K562 (cell line): ENCODE data around the gene POLR3H. TPM values are rescaled to one million over a fixed set of nuclear protein-coding genes. Genes with fewer than 3 reads are reported as not detected.

Experiments used
- ATAC-seq: fragments of 200-7000 bp; cut with Tn5 transposase; 3 replicates; pipeline ENCODE4 v1.9.1; 2020; ENCODE audit warnings: moderate library complexity
- BruUV-seq: library from RNA; stranded (reverse); fragments of 400-500 nt; replicated peaks from 2 replicates; lab custom pipeline; 2021; lab: Mats Ljungman, UMichigan
- CTCF ChIA-PET: fragments of 300-600 bp; formaldehyde crosslinking; extraction: SDS; loops from one replicate; lab custom pipeline; 2021; ENCODE audit warnings: low intra/inter-chr PET ratio; lab: Yijun Ruan, JAX
- POLR2A ChIA-PET: fragments of 300-600, 350-650 bp; sonication (Branson Sonifier 250); formaldehyde crosslinking; extraction: SDS; loops from one replicate; lab custom pipeline; 2021; ENCODE audit warnings: antibody characterized with exemption, inconsistent platforms; lab: Yijun Ruan, JAX
- DNase-seq, 4 experiments: peaks; one replicate each; pipeline versions ENCODE4 v3.0.0 to v3.0.0-alpha.2; 2011 to 2018; ENCODE audit warnings: low spot score in 3 of 4, mixed read lengths in 3 of 4; ENCODE audit errors: extremely low read depth in 1 of 4
- FAIRE-seq: peaks from 2 replicates; lab custom pipeline; 2011; peaks lifted over from hg19 to GRCh38; lab: Jason Lieb, UNC
- H2AFZ ChIP-seq: 2 replicates; pipeline ENCODE4 v1.6.0; 2011; ENCODE audit warnings: low read depth, low read length, control low read depth, inconsistent platforms
- H3K27ac ChIP-seq: fragments of 200-600 bp; 3 replicates; pipeline ENCODE4 v1.8.0; 2011; ENCODE audit warnings: low read depth, mild to moderate bottlenecking, control low read depth, inconsistent platforms, low read length, moderate library complexity, mixed read lengths; ENCODE audit errors: extremely low read depth
- H3K27me3 ChIP-seq, 2 experiments: fragments of 300-600 bp in 1 of 2; 2 replicates in 1 of 2; 3 replicates in 1 of 2; pipeline versions ENCODE4 v1.6.0 to v1.8.0; 2011; ENCODE audit warnings: inconsistent platforms in 2 of 2, low read length in 2 of 2, mild to moderate bottlenecking in 1 of 2, mixed read lengths in 1 of 2, moderate library complexity in 1 of 2; ENCODE audit not compliant: control insufficient read depth in 2 of 2, insufficient read depth in 2 of 2
- H3K36me3 ChIP-seq: fragments of 300-600 bp; 3 replicates; pipeline ENCODE4 v1.8.0; 2011; ENCODE audit warnings: mild to moderate bottlenecking, low read length, inconsistent platforms; ENCODE audit not compliant: control insufficient read depth, insufficient read depth
- H3K4me1 ChIP-seq, 2 experiments: fragments of 200-600 bp in 1 of 2; replicated peaks in 1 of 2; 2 replicates in 1 of 2; 3 replicates in 1 of 2; pipeline versions ENCODE4 v1.5.1 to v1.8.0; 2011; ENCODE audit warnings: inconsistent platforms in 2 of 2, low read length in 2 of 2, mild to moderate bottlenecking in 1 of 2, mixed read lengths in 1 of 2, moderate library complexity in 1 of 2; ENCODE audit not compliant: control insufficient read depth in 2 of 2, insufficient read depth in 2 of 2
- H3K4me2 ChIP-seq: 2 replicates; pipeline ENCODE4 v1.6.1; 2011; ENCODE audit warnings: low read length, control low read depth, inconsistent platforms, mixed read lengths; ENCODE audit not compliant: insufficient read depth
- H3K4me3 ChIP-seq: fragments of 200-600 bp; sonication (generic), shearing (Covaris generic); 2 replicates; pipeline ENCODE4 v1.5.1; 2016; ENCODE audit warnings: control low read depth, inconsistent platforms
- H3K79me2 ChIP-seq: fragments of 200-600 bp; 3 replicates; pipeline ENCODE4 v1.8.0; 2011; ENCODE audit warnings: low read length, inconsistent platforms; ENCODE audit not compliant: control insufficient read depth, insufficient read depth
- H3K9ac ChIP-seq, 2 experiments: 2 replicates each; pipeline versions ENCODE4 v1.6.0 to v1.6.1; 2011; ENCODE audit warnings: low read depth in 2 of 2, low read length in 2 of 2, control low read depth in 1 of 2, inconsistent platforms in 1 of 2, mild to moderate bottlenecking in 1 of 2, mixed read lengths in 1 of 2; ENCODE audit not compliant: insufficient read depth in 1 of 2
- H3K9me1 ChIP-seq: one replicate; pipeline ENCODE4 v1.6.0; 2011; ENCODE audit warnings: inconsistent platforms, mild to moderate bottlenecking, low read length, moderate library complexity; ENCODE audit not compliant: control insufficient read depth, insufficient read depth
- H3K9me3 ChIP-seq: replicated peaks from 2 replicates; pipeline ENCODE4 v1.5.1; 2011; ENCODE audit warnings: low read depth, low read length, inconsistent platforms; ENCODE audit not compliant: control insufficient read depth, insufficient read depth
- H4K20me1 ChIP-seq: replicated peaks from 2 replicates; pipeline ENCODE4 v1.6.1; 2011; ENCODE audit warnings: low read length, inconsistent platforms, mixed read lengths; ENCODE audit not compliant: control insufficient read depth, insufficient read depth
- POLR2A ChIP-seq: fragments of 450-650 bp; conservative IDR thresholded peaks from 2 replicates; pipeline ENCODE4 v1.6.1; 2016
- POLR2G ChIP-seq: fragments of 200-400 bp; formaldehyde crosslinking; IDR thresholded peaks from 2 replicates; pipeline ENCODE4 v1.6.1; 2017; ENCODE audit warnings: low read depth, mild to moderate bottlenecking, antibody characterized with exemption, low read length, moderate library complexity
- PTBP1 ChIP-seq: fragments of 200-400 bp; formaldehyde crosslinking; IDR thresholded peaks from 2 replicates; pipeline ENCODE4 v1.6.1; 2017; ENCODE audit warnings: low read depth, low read length
- WGBS: fragments of 100-300 bp; shearing (Covaris generic); methylation state at CpG from one replicate; pipeline ENCODE4 v1.1.6; 2016; ENCODE audit warnings: low coverage, mixed read lengths; ENCODE audit not compliant: insufficient coverage; ENCODE audit errors: missing lambda C conversion rate; 5-methylcytosine and 5-hydroxymethylcytosine counted together
- in situ Hi-C: fragments of 300-500 bp; cut with MboI; formaldehyde crosslinking; loops from 4 replicates; pipeline ENCODE4 v1.15.0; 2018; ENCODE audit warnings: inconsistent platforms, mixed read lengths
- intact Hi-C: fragments of 100-400 bp; cut with micrococcal nuclease; formaldehyde crosslinking; loops from 2 replicates; pipeline ENCODE4 v1.14.2; 2022
- polyA plus RNA-seq, 8 experiments: library from polyadenylated mRNA; depleted of rRNA in 4 of 8; stranded (reverse) in 5 of 8; unstranded in 3 of 8; fragments of >200 nt; fragmentation: Nextera tagmentation in 2 of 8; fragmentation: Illumina TruSeq in 1 of 8; extraction: Ambion mirVana in 2 of 8; extraction: Trizol in 1 of 8; gene quantifications; 2 replicates each; pipeline versions ENCODE4 v1.2.1 to v1.2.3, GENCODE V29; 2011 to 2014; ENCODE audit warnings: inconsistent platforms in 1 of 8, missing spikeins in 1 of 8
- total RNA-seq, 7 experiments: library from RNA; depleted of rRNA in 6 of 7; stranded (reverse); fragments of >200 nt in 6 of 7; fragmentation: Illumina TruSeq in 2 of 7; extraction: Trizol in 2 of 7; gene quantifications; 2 replicates each; pipeline versions ENCODE4 v1.2.1 to v1.2.3, GENCODE V29; 2011 to 2021; ENCODE audit warnings: low replicate concordance in 1 of 7
- TF ChIP-seq, protein P1 (sequence below), 3 experiments: fragments of 200-800 bp in 1 of 3; sonication (Bioruptor generic) in 1 of 3; sonication (generic) in 1 of 3; formaldehyde crosslinking in 1 of 3; IDR thresholded peaks; 2 replicates each; pipeline versions ENCODE4 v1.6.1 to v1.8.0; 2016 to 2022; ENCODE audit warnings: mild to moderate bottlenecking in 2 of 3, missing compliant biosample characterization in 2 of 3, missing genetic modification characterization in 2 of 3, missing genetic modification reagents in 1 of 3

The POLR3H gene
- total and polyA plus RNA-seq, 9 of the 15 experiments (the other 6 are each of a cell fraction or from before 2014, with no cell fraction given), result 5.3 to 48.4 (median 22.2) TPM

DNA sequence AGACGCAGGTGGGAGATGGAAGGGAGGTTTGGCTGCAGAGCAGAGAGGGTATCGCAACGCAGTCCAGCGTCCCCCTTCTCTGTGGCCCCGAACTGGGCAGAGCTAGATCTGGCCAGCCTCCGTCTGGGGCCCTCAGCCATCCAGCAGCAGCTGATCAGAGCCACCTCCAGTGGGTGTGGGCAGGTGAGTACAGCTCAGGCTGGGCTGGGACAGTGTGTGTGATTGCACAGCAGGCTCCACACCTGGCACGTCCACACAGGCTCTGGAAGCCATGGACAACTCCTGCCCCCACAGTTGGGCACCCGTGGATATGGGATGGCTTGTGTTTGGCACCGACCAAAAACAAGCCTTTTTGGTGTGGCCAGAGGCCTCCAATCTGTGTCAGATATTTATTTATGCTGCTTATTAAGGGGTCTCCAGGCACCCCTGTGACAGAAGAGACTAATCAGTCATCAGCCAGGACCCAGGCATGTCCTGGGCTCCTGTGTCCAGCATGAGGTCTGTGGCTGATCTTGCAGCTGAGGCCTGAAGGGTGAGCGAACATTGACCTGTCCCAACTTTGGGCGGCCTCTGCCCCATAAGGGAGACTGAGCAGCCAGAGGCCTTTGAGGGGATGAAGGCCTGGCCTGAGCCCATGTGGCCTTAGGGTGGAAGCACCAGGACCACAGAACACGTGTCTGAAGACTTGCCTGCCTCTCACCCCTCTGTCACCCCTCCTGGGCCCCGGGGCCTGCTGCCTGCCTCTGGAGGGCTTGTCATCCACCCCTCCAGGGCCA, 18.6 kb downstream of the POLR3H start:
- 92% methylated on average over 10 of the region's 13 CpGs for WGBS

More for the DNA sequence above, 18.6 kb downstream of the POLR3H start:
- no peaks in the 10 kb centered on the region for H3K27me3 ChIP-seq
- H3K4me3 ChIP-seq, result no peak overlapping the region
- no peak overlapping the region for H3K4me2 ChIP-seq
- H3K27ac ChIP-seq, result peak overlapping the region; percentile 39; the same call in 2 of the 3 replicates
- BruUV-seq, result no TSS peak
- peaks cover 24 to 59% of the 10 kb centered on the region in 2 experiments for H3K4me1 ChIP-seq
- ChIA-PET CTCF (interaction anchor here (1.8 kb wide), 1 partner anchor 122 kb away, joined by 11 read pairs; no protein-coding TSS in a partner anchor), POLR2A (interaction anchor here (0.9 to 1.6 kb wide), 3 partner anchors 80 to 124 kb away, joined by 3 to 5 read pairs (median 4); no protein-coding TSS in a partner anchor)
- H3K9me3 ChIP-seq, result no peaks in the 10 kb centered on the region
- peaks cover 88% of the 10 kb centered on the region for H3K36me3 ChIP-seq
- no peaks in the 10 kb centered on the region; the same call in 1 of the 2 replicates for H4K20me1 ChIP-seq
- FAIRE-seq (no peak), DNase-seq (no peak)
- H2AFZ ChIP-seq, result no peak overlapping the region
- no peaks in the 10 kb centered on the region; the same call in 2 of the 3 replicates for H3K79me2 ChIP-seq
- TF ChIP-seq POLR2G (peak; percentile 71), PTBP1 (0 out of 2 replicates have a peak, but pooled peaks have one; percentile 23), POLR2A (peak; percentile 40; the same call in 1 of the 2 replicates)
- TF ChIP-seq, protein P1, sequence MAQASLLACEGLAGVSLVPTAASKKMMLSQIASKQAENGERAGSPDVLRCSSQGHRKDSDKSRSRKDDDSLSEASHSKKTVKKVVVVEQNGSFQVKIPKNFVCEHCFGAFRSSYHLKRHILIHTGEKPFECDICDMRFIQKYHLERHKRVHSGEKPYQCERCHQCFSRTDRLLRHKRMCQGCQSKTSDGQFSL (CRISPR knock-in tag; IDR thresholded peaks at IDR 0.05), result no peak
- TF ChIP-seq, protein P1 (tag; IDR thresholded peaks at IDR 0.05), result no peak
- TF ChIP-seq, all 486 proteins: peak for 3
- no peak for ATAC-seq
- Histone ChIP-seq H3K9me1 (no peaks in the 10 kb centered on the region), H3K9ac (peak overlapping the region in 1 of 2 experiments; percentile 78; a peak in 2 of 4 replicates)
- in situ Hi-C loops, result loop anchor here (5.0 kb wide), 1 partner anchor 123 kb away; no protein-coding TSS in a partner anchor
- intact Hi-C loops, result loop anchor here (2.0 kb wide), 1 partner anchor 121 kb away; no protein-coding TSS in a partner anchor
